Stimulated activated CD8-positive, alpha-beta memory T cell treated with anti-CD3 and anti-CD28 coated beads, Interleukin-15, amount 100 ng/mL, for 4 hours (primary cell): ENCODE measurements around the gene TSHZ3.

ENCODE experiments used
- DNase-seq, 2 donors: peaks; one replicate each; pipeline ENCODE4 v3.0.0-alpha.2; 2020; ENCODE audit warnings: low read depth in 2 of 2

The TSHZ3 gene

DNA sequence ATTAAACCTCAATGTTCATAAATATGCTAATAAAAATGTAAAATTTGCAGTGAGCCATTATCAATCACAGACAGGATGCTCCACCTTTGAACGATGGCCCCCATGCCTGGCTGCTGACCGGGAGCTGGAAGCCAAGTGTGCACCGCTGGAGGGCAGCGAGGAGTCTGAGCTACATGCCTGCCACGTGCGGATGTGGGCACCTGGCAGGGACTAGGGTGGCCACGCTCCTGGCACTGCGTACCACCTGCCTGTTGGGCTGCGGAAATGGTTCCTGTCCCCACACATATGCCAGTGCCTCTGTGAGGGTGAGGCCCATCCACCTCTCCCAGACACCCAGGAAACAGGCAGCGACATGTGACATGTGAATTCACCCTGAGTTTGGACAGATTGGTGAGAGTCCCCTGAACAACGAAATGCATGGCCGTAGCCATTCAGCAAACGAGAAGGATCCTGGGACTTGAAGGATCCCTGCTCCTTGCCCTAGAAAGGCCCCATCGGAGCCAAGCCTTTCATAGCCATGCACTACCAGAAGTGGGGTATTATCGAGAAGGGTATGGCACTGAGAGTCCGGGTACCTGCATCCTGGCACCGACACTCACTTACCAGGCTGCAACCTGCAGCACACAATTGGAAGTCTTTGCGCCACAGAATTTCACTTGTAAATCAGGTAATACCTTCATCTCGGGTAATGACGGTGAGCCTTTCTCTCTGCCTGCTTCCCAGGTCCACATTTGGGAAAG, 35.8 kb downstream of the TSHZ3 start:
- no peak for DNase-seq

DNA sequence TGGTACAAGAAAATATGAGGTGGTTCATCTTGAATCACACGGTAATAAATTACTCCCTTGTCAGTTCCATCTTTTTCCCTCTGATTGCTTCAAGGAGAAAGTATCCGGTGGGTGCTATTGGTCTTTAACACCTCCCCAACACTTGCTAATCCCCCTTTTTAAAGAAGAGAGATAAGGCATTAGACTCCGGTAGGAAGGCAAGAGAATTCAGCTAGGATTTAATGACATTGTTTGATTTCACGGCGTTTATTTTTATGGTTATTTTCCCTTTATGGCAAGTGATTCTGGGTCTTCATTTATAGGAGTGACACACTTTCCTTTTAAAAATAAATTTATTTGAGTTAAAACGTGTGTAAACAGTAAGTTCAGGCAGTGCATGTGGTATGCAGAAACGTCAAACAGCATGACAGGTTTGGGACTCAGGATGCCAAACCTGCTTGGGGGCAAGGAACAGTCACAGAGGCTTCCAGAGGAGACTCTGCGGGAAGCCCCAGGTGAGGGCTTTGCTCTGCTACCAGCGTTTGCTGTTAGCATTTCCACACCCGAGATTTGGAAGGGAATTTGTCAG, 36.5 kb downstream of the TSHZ3 start:
- DNase-seq: no peak

DNA sequence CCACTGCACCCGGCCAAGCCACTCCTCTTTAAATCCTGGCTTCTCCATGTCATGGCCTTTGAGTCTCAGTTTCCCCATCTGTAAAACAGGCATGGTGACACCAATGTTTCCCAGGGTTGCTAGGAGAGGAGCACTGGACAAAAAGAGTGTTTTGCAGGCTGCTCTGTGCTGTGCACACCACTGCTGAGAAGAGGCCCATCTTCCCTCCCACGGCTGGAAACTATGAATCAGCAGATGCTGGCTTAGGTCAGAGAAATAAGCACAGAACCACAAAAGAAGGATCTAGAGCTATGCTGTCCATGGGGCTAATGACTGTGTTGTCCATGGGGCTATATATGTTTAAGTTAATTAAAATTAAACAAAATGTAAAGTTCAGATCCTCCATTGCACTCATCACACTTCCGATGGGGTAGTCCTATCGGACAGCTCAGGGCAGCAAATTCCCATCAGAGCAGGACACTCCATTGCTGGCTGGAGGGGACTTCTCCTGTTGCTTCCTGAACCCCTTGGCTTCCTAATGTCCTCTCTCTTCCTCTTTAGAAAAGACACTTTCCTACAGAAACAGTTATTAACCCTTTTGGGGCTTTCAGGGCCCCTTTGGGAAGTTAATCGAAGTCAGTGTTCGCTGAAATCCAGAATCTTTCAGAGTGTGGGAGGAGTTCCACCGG, 37.1 kb downstream of the TSHZ3 start:
- no peak for DNase-seq

DNA sequence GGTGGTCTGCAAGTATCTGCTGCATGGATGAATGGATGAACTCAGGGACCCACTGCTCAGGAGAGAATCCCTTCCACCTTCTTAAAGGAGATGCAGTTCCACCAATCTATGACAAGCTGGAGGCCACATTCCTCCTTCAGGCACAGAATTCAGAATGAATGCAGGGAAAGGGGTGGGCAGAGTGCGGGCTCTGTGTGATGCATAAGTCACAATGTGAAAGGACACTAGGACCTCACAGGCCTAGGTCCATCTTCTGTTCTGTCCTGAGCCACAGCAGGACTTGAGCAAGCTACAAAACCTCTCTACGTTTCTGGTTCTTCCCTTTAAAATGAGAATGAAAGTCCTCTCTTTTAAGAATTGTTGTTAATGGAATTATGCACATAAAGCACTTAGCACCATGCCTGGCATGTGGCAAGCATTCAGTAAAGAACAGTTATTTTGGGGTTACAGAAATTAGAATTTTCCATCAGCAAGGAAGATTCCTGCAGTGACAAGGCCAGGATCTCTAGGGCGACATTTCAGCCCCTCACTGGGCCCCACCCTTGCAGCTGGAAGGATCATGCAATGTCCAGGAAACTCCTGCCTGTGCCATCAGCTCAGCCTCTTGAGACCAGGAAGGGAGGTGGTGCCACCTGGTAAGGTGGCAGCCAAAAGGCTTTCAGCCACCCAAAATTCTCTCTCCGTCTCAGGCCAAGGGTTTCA, 38.7 kb downstream of the TSHZ3 start:
- no peak for DNase-seq

DNA sequence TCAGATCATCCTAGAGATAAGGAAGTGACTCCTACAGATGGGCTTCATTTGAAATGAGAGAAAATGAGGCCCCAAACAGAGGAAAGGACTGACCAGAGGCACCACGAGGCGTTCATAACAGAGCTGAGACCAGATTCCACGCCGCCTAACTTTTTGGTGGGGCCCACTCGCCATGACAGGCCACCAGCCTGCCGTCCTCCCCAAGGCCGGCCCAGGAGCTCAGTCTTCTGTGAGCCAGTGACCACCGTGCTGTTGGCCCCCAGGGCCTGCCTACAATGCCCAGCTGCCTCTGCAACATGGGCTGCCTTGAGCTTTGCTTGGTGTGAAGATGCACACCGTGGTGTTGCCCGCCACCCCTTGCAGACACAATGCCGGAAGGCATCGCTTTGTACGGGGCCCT, 40.5 kb downstream of the TSHZ3 start:
- no peak for DNase-seq

DNA sequence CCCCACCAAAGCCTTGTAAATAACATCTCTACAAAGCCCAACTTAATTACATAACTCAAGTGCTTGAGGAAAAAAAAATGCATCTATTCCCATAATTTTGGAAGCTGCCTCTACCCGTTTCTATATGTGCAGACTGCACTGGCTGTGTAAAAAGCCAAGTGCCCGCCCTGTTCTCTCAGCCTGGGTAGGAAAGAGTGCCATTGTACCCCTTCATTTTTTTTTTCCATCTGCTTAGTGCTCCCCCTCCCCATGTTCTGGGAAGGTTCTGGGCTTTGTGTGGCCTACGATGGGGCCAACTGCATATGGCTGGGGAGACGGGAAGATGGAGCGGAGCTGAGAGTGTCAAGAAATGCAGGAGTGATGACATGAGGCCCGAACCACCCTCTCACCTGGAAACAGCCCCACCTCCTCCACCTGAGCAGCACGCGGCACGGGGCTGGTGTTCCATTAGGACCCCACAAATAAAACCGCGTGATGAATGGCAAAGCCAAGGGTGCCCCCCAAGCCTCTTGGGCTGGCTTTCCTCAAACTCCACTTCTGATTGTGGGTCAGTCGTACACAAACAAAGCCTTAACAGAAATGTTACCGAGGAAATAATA, 42.1 kb downstream of the TSHZ3 start:
- no peak for DNase-seq

DNA sequence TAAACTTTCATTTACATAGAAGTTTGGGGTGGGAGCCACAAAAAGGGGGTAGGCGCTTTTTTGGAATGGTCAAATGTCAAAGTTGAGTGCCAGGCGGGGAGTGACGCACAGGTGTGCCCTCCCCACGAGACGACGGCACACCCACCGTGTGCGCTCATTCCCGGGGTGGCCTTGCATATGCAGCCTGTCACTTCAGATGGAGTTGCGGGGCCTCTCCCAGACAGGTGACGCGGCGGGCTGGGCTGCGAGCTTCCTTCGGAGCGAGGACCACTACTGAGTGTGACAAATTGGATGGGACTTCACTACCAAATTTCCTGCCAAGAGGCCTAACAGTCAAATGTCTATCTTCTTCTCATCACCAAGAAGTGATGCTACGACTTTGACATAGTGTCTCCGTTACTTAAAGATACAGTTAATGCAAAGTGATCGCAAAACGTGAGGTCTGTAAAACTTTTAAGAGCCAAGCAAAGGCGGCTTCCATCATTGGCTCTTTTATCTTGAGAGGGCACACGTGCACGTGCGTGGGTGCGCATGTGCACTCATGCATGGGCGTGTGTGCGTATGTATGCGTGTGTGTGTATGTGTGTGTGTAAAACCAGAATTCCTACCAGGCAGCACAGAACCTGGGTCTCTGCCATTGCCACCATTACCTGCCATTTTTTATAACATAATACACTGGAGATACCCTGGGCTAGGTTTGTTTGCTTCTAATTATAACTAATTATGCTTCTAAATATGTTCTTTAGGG, 43.1 kb downstream of the TSHZ3 start:
- no peak for DNase-seq

DNA sequence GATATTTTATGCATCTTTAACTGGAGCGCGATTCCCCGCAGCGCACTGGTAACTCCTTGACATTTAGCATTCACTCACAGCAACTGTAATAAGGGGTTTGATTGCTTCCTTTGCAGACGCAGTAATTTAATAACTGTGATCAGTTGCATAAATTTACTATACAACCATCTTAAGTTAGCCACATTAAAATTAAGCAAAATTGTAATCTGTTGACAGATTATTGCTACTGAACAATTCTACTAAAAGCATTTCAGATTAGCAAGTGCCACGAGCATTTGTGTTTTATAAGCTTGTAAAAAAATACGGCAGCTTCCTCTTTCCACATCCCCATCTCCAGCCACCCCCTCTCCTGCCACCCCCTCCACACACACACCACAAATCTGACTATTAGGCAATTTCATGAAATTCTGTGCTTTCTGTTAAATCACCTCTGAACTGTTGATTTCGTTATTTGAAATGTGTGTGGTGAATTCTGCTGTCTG, 44.4 kb downstream of the TSHZ3 start:
- DNase-seq: no peak

DNA sequence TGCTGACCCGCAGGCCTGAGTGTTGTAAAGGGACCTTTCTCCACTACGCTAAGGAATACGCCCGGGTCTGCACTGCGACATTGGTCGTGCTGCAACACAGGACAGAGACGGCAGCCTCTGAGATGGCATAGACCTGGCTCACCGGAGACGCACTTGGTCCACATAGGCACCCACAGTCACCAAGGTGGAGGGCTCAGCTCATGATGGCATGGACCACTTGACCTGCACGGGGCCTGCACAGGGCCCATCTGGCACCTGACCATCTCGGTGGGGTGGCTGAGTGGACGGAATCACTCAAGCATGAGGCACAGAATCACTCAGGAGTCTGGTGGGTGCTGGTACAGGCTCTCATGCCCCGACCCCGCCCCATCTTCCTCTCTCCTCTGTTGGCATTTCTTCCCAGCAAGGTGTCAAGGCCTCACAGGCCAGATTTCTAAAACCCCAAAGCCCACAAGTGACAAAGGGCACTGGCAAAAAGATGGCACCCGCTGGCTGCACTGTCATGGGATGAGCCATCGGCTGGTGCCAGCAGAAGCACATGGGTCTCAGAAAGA, 45.9 kb downstream of the TSHZ3 start:
- no peak for DNase-seq

DNA sequence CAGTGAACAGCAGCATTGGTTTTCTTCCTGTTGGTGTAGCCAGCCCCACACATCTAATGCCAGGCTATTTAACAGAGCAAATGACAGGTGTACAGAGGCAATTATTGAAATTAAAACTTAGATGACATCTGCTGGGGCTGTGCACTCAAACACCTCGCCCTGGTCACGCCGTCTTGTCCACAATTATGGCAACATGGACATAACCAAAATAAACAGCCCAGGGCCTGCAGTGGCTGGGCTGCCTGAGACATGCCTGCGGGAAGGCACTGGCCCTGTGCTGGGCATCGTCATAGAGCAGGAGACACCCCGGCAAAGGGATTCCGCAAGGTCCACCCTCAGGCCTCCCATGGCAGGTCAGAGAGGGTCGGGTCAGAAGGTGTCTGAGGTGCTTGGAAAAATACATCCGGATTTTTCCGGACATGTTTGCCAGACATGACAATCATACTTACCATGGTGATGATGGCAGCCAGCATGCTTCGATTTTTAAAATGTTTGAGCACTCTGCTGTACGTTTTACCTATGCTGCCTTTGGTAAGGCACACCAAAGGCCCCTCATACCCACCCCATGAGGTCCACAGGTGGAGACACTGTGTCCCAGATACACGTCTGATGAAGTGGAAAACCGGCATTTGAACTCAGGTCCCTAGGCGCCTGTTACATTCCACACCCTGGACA, 47.8 kb downstream of the TSHZ3 start:
- DNase-seq: no peak

DNA sequence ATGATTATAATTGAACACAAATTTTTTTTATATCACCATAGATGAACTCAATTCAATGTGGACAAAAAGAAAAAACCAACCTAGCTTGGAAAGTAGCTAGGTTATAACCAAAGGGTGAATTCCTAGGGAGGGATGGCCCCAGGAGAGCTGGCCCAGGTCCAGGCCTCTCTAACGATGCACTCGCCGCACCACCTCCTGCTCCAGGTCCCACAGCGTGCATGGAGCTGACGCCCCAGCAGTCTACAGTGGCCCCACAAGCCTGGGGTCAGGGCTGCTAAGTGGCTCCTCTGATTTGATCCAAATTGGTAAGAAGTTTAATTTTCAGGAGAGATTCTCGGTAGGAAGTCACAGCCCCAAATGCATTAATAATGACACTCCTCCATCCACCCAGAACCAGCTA, 48.8 kb downstream of the TSHZ3 start:
- DNase-seq: no peak

DNA sequence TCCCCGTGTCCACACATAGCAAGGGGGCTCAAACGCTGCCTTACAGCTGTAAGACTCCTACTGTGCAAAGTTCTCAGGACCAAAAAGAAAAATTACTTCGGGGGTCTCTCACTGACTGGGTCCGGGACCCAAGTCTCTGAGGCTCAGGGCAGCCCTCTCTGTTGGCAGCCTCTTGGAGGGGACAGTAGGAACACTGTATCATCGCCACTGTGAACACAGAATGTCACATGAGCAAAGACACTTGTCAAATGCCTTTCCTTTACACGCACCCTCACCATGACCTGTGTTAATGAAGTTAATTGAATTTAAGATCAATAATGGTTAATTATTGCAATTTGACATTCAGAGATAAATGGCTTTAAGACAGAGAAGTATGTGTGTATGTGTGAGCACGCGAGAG, 49.6 kb downstream of the TSHZ3 start:
- no peak for DNase-seq

DNA sequence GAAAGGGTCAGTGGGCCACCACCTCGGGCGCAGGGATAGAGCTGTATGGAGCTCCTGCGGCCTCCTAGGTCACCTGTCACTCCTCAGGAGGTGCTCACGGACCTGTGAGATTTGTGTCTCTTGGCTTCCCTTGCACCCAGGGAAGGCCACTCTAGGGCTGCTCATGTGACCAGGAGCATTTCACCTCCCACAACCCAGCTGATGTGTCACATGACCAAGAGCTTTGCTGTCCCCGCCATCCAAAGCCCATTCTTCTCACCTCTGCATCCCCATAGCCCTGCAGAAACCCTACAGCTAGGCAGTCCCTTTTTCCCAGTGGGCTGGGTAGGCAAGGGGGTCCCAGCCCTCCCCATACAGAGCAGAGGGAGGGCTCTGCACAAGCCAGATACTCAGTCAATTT, 51.2 kb downstream of the TSHZ3 start:
- DNase-seq: no peak

DNA sequence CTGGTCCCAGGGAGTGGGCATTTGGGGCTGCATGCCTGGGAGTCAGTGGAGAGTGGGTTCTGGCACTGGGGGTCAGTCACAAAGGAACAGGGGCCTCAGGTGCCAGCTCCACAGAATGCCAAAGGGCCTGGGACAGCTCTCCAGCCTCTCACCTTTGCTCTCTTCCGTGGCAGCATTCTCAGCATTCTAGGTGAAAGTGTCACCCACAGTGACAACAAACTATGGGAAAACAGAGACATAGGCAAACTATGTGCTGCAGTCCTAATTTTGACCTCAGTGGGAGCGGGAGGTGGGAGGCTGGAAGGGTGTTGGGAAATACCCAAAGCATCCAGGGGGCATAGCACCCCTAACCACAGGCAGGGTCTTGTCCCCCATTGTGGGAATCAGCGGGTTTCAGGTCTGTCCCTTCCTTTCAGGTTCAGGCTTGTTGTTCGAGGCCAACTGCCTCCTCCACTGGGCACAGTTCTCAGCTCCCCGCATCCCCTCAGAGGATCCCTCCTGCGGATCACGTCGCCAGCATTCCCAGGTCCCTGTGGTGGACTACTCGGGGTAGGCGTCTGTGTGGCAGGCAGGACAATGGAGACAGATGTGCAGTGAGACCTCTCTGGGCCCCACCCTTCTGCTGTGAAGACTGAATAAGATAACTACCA, 52.4 kb downstream of the TSHZ3 start:
- no peak for DNase-seq

DNA sequence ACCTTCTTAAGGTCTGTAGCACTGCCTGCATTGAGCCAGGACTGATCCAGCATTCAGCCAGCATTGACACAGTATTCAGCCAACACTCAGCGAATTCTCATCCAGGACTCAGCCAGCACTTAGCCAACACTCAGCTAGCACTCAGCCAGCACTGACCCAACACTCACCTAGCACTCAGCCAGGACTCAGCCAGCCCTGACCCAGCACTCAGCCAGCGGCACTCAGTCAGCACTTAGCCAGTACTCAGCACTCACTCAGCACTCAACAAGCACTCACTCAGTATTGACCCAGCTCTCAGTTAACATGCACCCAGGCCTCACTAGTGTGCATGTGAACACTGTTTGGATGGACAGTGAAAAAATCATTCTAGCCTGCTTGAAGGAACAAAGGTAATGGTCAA, 55.0 kb downstream of the TSHZ3 start:
- no peak for DNase-seq

DNA sequence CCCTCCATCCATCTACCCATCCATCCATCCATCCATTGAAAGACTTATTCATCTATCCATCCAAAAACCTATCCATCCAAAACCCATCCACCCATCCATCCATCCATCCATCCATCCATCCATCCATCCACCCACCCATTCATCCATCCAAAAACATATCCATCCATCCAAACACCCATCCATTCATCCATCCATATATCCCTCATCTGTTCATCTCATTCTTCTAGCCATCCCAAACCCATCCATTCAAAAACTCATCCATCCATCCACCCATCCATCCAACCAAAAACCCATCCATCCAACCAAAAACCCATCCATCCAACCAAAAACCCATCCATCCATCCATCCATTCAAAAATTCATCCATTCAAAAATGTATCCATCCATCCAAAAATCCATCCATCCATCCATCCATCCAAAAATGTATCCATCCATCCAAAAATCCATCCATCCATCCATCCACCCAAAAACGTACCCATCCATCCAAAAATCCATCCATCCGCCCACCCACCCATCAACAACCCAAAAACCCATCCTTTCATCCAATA, 56.5 kb downstream of the TSHZ3 start:
- DNase-seq: no peak

DNA sequence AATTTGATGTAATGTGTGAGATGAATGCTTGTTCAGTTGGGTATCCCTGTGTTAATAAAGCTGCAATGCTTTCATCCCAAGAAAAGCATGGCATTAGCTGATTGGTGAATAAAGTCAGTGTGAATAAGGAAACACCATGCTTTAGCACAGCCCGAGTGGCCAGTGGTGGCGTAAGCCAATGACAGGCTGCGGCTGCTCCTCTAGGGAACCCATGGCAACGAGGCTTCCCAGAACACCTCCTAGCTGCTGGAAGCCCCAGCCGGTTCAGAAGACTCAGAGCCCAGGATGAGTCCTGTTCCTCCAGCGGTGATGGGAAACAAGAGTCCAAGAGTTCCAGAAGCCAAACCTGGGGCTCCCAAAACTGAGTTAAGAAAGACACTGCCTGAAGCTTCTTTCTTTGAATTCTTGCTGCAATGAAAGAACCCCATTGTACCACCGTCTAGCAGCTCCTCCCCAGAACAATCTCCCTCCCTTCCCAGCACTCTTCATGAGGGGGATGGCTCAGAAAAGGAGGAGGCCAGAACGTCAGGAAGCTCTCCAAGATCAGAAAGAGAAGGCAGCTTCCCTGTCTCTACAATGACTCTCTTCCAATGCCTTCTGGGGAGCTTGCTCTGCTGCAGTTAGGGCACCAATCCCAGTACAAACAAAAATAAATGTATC, 58.2 kb downstream of the TSHZ3 start:
- DNase-seq: no peak

DNA sequence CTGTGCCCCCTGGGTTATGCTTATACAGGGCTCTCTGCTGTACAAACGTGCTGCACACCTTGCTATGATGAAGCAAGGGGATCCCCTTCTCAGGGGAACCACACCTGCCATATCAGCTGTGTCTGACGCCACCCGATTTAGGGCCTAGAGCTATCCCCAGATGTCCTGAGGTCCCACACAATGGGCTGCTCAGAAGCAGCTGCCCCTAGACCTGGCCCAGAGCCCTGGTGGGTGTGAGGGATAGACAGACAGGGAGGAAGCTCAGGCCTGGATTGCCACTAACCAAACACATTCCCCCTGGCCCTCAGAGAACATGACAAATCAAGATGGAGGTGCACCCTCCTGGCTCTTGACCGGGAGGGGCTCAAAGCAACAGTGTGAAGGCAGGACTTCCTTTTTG, 59.3 kb downstream of the TSHZ3 start:
- no peak for DNase-seq

DNA sequence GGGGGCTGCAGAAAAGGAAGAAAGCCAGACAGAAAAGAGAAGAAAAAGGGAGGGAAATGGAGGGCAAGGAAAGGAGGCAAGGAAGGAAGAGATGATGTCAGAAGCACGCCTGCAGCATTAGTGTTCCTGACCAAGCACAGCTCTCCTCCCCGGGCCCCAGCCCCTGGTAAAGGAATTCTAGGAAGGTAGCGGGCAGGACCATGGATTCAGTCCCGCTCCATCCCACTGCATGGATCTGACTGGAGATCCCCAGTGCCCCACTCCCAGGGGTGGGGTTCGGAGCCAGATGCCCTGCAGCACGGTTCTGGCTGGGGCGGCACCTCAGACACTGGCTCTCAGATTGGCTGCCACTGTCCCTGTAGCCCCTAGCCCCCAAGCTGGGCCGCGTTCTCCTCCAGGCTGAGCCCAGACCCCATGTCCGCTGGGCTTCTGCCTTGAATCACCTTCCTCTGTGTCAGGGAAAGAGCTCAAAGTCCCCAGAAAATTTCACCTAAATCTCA, 59.8 kb downstream of the TSHZ3 start:
- no peak for DNase-seq
